ENCODE results near the gene YIF1B.

The YIF1B gene

GRCh38 chr19:38303517-38304351 lies 12.0 kb downstream of the YIF1B start, which contains the start of gene C19orf33:
C19orf33 (plus strand) TSS chr19:38304251; CDS start chr19:38304262, 11 bp downstream.
- no peak for DNase-seq

- no peak for DNase-seq
These were observed 16.7 kb downstream of the YIF1B start for GRCh38 chr19:38298821-38299680.

- no peak for DNase-seq
These were observed 21.7 kb downstream of the YIF1B start for GRCh38 chr19:38294090-38294489.

GRCh38 chr19:38293281-38293680 lies 22.5 kb downstream of the YIF1B start:
- DNase-seq = no peak

GRCh38 chr19:38291855-38292254 lies 23.9 kb downstream of the YIF1B start:
- no peak for DNase-seq

GRCh38 chr19:38290631-38291147 lies 25.1 kb downstream of the YIF1B start:
- no peak for DNase-seq

- no peak for DNase-seq
These were observed 25.8 kb downstream of the YIF1B start for GRCh38 chr19:38289955-38290354.

GRCh38 chr19:38288123-38288855 lies 27.5 kb downstream of the YIF1B start:
- no peak for DNase-seq

- DNase-seq = no peak
These were observed 28.1 kb downstream of the YIF1B start for GRCh38 chr19:38287604-38288003.

GRCh38 chr19:38285567-38285966 lies 30.2 kb downstream of the YIF1B start:
- DNase-seq = no peak

GRCh38 chr19:38284422-38284821 lies 31.3 kb downstream of the YIF1B start:
- no peak for DNase-seq

GRCh38 chr19:38283271-38283670 lies 32.5 kb downstream of the YIF1B start:
- DNase-seq = no peak

GRCh38 chr19:38281811-38282566 lies 33.8 kb downstream of the YIF1B start:
- DNase-seq = no peak

GRCh38 chr19:38280030-38280921 lies 35.5 kb downstream of the YIF1B start:
- DNase-seq = no peak

GRCh38 chr19:38278751-38279150 lies 37.0 kb downstream of the YIF1B start:
- DNase-seq = no peak

- no peak for DNase-seq
These were observed 37.6 kb downstream of the YIF1B start for GRCh38 chr19:38277969-38278680.

GRCh38 chr19:38277549-38277948 lies 38.2 kb downstream of the YIF1B start:
- no peak for DNase-seq

GRCh38 chr19:38276942-38277517 lies 38.7 kb downstream of the YIF1B start:
- DNase-seq = no peak

- DNase-seq = no peak
These were observed 41.0 kb downstream of the YIF1B start for GRCh38 chr19:38274739-38275138.

- DNase-seq = no peak
These were observed 42.2 kb downstream of the YIF1B start for GRCh38 chr19:38273499-38273898.

Data from NCI-H748 treated with DMSO at 0.1 percent for 48 hours (cell line).